Measurements from ENCODE around the gene HES5. TPM values are rescaled to one million over a fixed set of nuclear protein-coding genes. Genes with fewer than 3 reads are reported as not detected.

Gene HES5
- total and polyA plus RNA-seq, 10 of the 15 experiments (the other 5 are each of a cell fraction or from before 2014, with no cell fraction given): 0.12 to 0.15 TPM; not detected in 8

GRCh38 chr1:2537784-2538115, 7.7 kb upstream of the HES5 start:
- no peak for FAIRE-seq
- H3K9me3 ChIP-seq (replicated peaks; ENCODE audit: control insufficient read depth, insufficient read depth, low read length): no peaks in the 10 kb centered on the region
- intact Hi-C loops (cut with micrococcal nuclease; ENCODE audit: unreplicated experiment) (no loop called here), in situ Hi-C loops (cut with MboI) (no loop called here)
- no peak for DNase-seq (ENCODE audit: low read depth, low spot score)
- ChIA-PET POLR2A (no interaction called here), CTCF (no interaction called here), SMC1A (ENCODE audit: uncharacterized antibody, unreplicated experiment) (no interaction called here), RAD21 (ENCODE audit: unreplicated experiment) (no interaction called here)
- no peak for ATAC-seq
- no peak overlapping the region for H3K4me3 ChIP-seq
- no peak overlapping the region for H3K27ac ChIP-seq (ENCODE audit: control insufficient read depth, insufficient read depth)
- H4K20me1 ChIP-seq (ENCODE audit: control insufficient read depth, insufficient read depth): no peaks in the 10 kb centered on the region
- no peaks in the 10 kb centered on the region for H3K79me2 ChIP-seq (ENCODE audit: control insufficient read depth, insufficient read depth, low read length)
- no peak overlapping the region for H3K4me2 ChIP-seq (ENCODE audit: control insufficient read depth, insufficient read depth)
- WGBS (ENCODE audit: insufficient coverage, insufficient replicate concordance, low lambda C conversion rate, missing lambda C conversion rate): 13% methylated on average over 9 of the region's 9 CpGs
- no peaks in the 10 kb centered on the region; a peak in 2 of 4 replicates for H3K27me3 ChIP-seq (replicated peaks in 1 of 2; ENCODE audit: control insufficient read depth in 2 of 2, insufficient read depth in 2 of 2, low read length in 1 of 2)
- peaks cover 7% of the 10 kb centered on the region; the same call in 1 of the 2 replicates for H3K4me1 ChIP-seq (ENCODE audit: control insufficient read depth, insufficient read depth, low read length)
- TF ChIP-seq ZBTB4 (CRISPR knock-in tag; IDR thresholded peaks at IDR 0.05) (no peak), RAD51 (IDR thresholded peaks at IDR 0.05) (no peak), ZBTB40 (IDR thresholded peaks at IDR 0.05; ENCODE audit: borderline replicate concordance) (no peak), POLR2AphosphoS2 (IDR thresholded peaks at IDR 0.05; ENCODE audit: low read depth, low read length) (no peak), SIN3A (IDR thresholded peaks at IDR 0.05; ENCODE audit: low read depth, low read length) (no peak), EED (IDR thresholded peaks at IDR 0.05; ENCODE audit: low read depth) (no peak), ZBTB11 (CRISPR knock-in tag; IDR thresholded peaks at IDR 0.05) (no peak), RB1 (IDR thresholded peaks at IDR 0.05; ENCODE audit: borderline replicate concordance) (no peak), SMC3 (IDR thresholded peaks at IDR 0.05; ENCODE audit: borderline replicate concordance, low read length) (no peak)
- H3K36me3 ChIP-seq (ENCODE audit: control insufficient read depth in 2 of 2, insufficient read depth in 2 of 2, low read length in 1 of 2): no peaks in the 10 kb centered on the region
- no peak overlapping the region for H2AFZ ChIP-seq (ENCODE audit: control insufficient read depth, low read depth, low read length)
- no peak overlapping the region for H3K9ac ChIP-seq (ENCODE audit: control insufficient read depth, insufficient read depth, low read length)
- no TSS peak for BruUV-seq (replicated peaks)
